K562 (cell line): ENCODE measurements around the gene SUOX. TPM values are rescaled to one million over a fixed set of nuclear protein-coding genes. Genes with fewer than 3 reads are reported as not detected.
A peak's percentile ranks its signal among the peaks of the same experiment; 100 is the strongest.

Source experiments
- ARID3B ChIP-seq: fragments of 250-450 bp; sonication (Bioruptor Pico); IDR thresholded peaks from 2 replicates; pipeline ENCODE4 v1.4.0; 2020; ENCODE audit warnings: borderline replicate concordance
- BCOR ChIP-seq: fragments of 450-650 bp; IDR thresholded peaks from 2 replicates; pipeline ENCODE4 v1.6.1; 2016
- CREB3 ChIP-seq: fragments of 450-650 bp; conservative IDR thresholded peaks from 2 replicates; pipeline ENCODE4 v1.6.1; 2016; ENCODE audit warnings: missing genetic modification characterization, low read depth, mild to moderate bottlenecking, missing compliant biosample characterization, moderate library complexity
- DPF2 ChIP-seq: fragments of 450-650 bp; IDR thresholded peaks from 2 replicates; pipeline ENCODE4 v1.6.1; 2016
- HCFC1 ChIP-seq: IDR thresholded peaks from 2 replicates; pipeline ENCODE4 v1.6.1; 2012; ENCODE audit warnings: low read depth, low read length, improper control_type of control experiment
- MAZ ChIP-seq, 2 experiments: fragments of 450-650 bp in 1 of 2; sonication (generic) in 1 of 2; formaldehyde crosslinking; IDR thresholded peaks in 1 of 2; conservative IDR thresholded peaks in 1 of 2; 2 replicates each; pipeline versions ENCODE4 v1.4.0 to v1.5.0; 2020; ENCODE audit warnings: mild to moderate bottlenecking in 1 of 2, missing genetic modification reagents in 1 of 2
- MLX ChIP-seq, 2 experiments: fragments of 450-650 bp in 1 of 2; sonication (generic) in 1 of 2; formaldehyde crosslinking; conservative IDR thresholded peaks; 2 replicates each; pipeline versions ENCODE4 v1.4.0 to v1.8.1; 2020 to 2022; ENCODE audit warnings: mild to moderate bottlenecking in 1 of 2, missing genetic modification reagents in 1 of 2
- MTA1 ChIP-seq: fragments of 450-650 bp; IDR thresholded peaks from 2 replicates; pipeline ENCODE4 v1.6.1; 2017; ENCODE audit warnings: borderline replicate concordance
- MYNN ChIP-seq, 2 experiments: sonication (generic); formaldehyde crosslinking in 1 of 2; IDR thresholded peaks; 2 replicates each; pipeline versions ENCODE4 v1.5.0 to v1.6.1; 2016 to 2020; ENCODE audit warnings: antibody characterized with exemption in 1 of 2, missing genetic modification reagents in 1 of 2
- RFX1 ChIP-seq: fragments of 450-650 bp; IDR thresholded peaks from 2 replicates; pipeline ENCODE4 v1.6.1; 2016; ENCODE audit warnings: mild to moderate bottlenecking, moderate library complexity
- RNF219 ChIP-seq: fragments of 250-450 bp; sonication (Bioruptor Pico); IDR thresholded peaks from 2 replicates; pipeline ENCODE4 v1.5.0; 2022; ENCODE audit warnings: mild to moderate bottlenecking
- SAFB2 ChIP-seq: fragments of 200-400 bp; formaldehyde crosslinking; IDR thresholded peaks from 2 replicates; pipeline ENCODE4 v1.6.1; 2018; ENCODE audit warnings: borderline replicate concordance, low read length, low read depth, moderate library complexity; ENCODE audit not compliant: severe bottlenecking
- TAF9B ChIP-seq: fragments of 450-650 bp; IDR thresholded peaks from 2 replicates; pipeline ENCODE4 v1.6.1; 2018; ENCODE audit warnings: mild to moderate bottlenecking; ENCODE audit not compliant: partially characterized antibody
- XRCC5 ChIP-seq: fragments of 200-400 bp; formaldehyde crosslinking; IDR thresholded peaks from 2 replicates; pipeline ENCODE4 v1.6.1; 2017; ENCODE audit warnings: low read depth, mild to moderate bottlenecking, low read length
- ZNF609 ChIP-seq: sonication (generic); formaldehyde crosslinking; IDR thresholded peaks from 2 replicates; pipeline ENCODE4 v1.8.1; 2023; ENCODE audit warnings: missing genetic modification reagents, mild to moderate bottlenecking, borderline replicate concordance
- polyA plus RNA-seq, 8 experiments: library from polyadenylated mRNA; depleted of rRNA in 4 of 8; stranded (reverse) in 5 of 8; unstranded in 3 of 8; fragments of >200 nt; fragmentation: Nextera tagmentation in 2 of 8; fragmentation: Illumina TruSeq in 1 of 8; extraction: Ambion mirVana in 2 of 8; extraction: Trizol in 1 of 8; gene quantifications; 2 replicates each; pipeline versions ENCODE4 v1.2.1 to v1.2.3, GENCODE V29; 2011 to 2014; ENCODE audit warnings: inconsistent platforms in 1 of 8, missing spikeins in 1 of 8
- total RNA-seq, 7 experiments: library from RNA; depleted of rRNA in 6 of 7; stranded (reverse); fragments of >200 nt in 6 of 7; fragmentation: Illumina TruSeq in 2 of 7; extraction: Trizol in 2 of 7; gene quantifications; 2 replicates each; pipeline versions ENCODE4 v1.2.1 to v1.2.3, GENCODE V29; 2011 to 2021; ENCODE audit warnings: low replicate concordance in 1 of 7

Gene SUOX
- total and polyA plus RNA-seq, 9 of the 15 experiments (the other 6 are each of a cell fraction or from before 2014, with no cell fraction given): 9.2 to 39.7 (median 25.4) TPM

GRCh38 chr12:56041552-56042429 is 44.7 kb downstream of the SUOX start, which contains the start of gene RPS26 (continued):
- TF ChIP-seq CREB3 (tag): 0 out of 2 replicates have a peak, but pooled peaks have one; percentile 64
- TF ChIP-seq BCOR: peak; percentile 75
- peak; percentile 94 for TF ChIP-seq MTA1
- peak in 1 of 2 experiments; percentile 67; a peak in 1 of 4 replicates for TF ChIP-seq MLX (CRISPR knock-in tag; conservative IDR thresholded peaks at IDR 0.05)
- peak; percentile 51 to 64; a peak in 3 of 4 replicates for TF ChIP-seq MAZ (CRISPR knock-in tag; conservative IDR thresholded peaks at IDR 0.05 in 1 of 2, IDR thresholded peaks at IDR 0.05 in 1 of 2)
- TF ChIP-seq XRCC5: peak; percentile 92
- no peak for TF ChIP-seq RFX1
- TF ChIP-seq SAFB2: no peak
- peak; percentile 92 for TF ChIP-seq HCFC1
- TF ChIP-seq MYNN (IDR thresholded peaks at IDR 0.05): no peak; the same call in 1 of the 2 replicates
- no peak for TF ChIP-seq MYNN (CRISPR knock-in tag; IDR thresholded peaks at IDR 0.05)
- TF ChIP-seq DPF2: peak; percentile 71; the same call in 1 of the 2 replicates
- TF ChIP-seq RNF219: 0 out of 2 replicates have a peak, but pooled peaks have one; percentile 85
- peak; percentile 92; the same call in 1 of the 2 replicates for TF ChIP-seq ZNF609 (CRISPR knock-in tag)
- TF ChIP-seq TAF9B: peak; percentile 100
- no peak for TF ChIP-seq ARID3B
